HAP-1 (cell line): Measurements from ENCODE around the gene TCL1A.
"Not testable (repeated sequence)": the region's sequence is repeated elsewhere in the genome, so short reads cannot be mapped to it uniquely, and the experiment has no call there.

Experiments
- DNase-seq, 2 experiments: peaks; one replicate each; pipeline ENCODE4 v3.0.0-alpha.2; 2016 to 2020; ENCODE audit warnings: low spot score in 2 of 2
- H3K27me3 ChIP-seq: fragments of 250-450 bp; sonication (Bioruptor Pico); 2 replicates; pipeline ENCODE4 v1.5.1; 2020; ENCODE audit warnings: low read depth, mild to moderate bottlenecking, moderate library complexity
- H3K36me3 ChIP-seq: fragments of 250-450 bp; sonication (Bioruptor Pico); replicated peaks from 2 replicates; pipeline ENCODE4 v1.5.1; 2020; ENCODE audit warnings: mild to moderate bottlenecking
- H3K4me1 ChIP-seq: fragments of 250-450 bp; sonication (Bioruptor Pico); 2 replicates; pipeline ENCODE4 v1.5.1; 2020; ENCODE audit warnings: mild to moderate bottlenecking
- H3K4me3 ChIP-seq: fragments of 250-450 bp; sonication (Bioruptor Pico); 2 replicates; pipeline ENCODE4 v1.5.1; 2020; ENCODE audit warnings: mild to moderate bottlenecking, moderate library complexity
- H3K9me3 ChIP-seq: fragments of 250-450 bp; sonication (Bioruptor Pico); 2 replicates; pipeline ENCODE4 v1.5.1; 2020; ENCODE audit warnings: mild to moderate bottlenecking, moderate library complexity
- in situ Hi-C: fragments of 300-500 bp; cut with MboI; formaldehyde crosslinking; loops from 3 replicates; pipeline ENCODE4 v1.14.3; 2020; ENCODE audit warnings: low sequenced_read_pairs, inconsistent platforms, mixed read lengths

The TCL1A gene

DNA sequence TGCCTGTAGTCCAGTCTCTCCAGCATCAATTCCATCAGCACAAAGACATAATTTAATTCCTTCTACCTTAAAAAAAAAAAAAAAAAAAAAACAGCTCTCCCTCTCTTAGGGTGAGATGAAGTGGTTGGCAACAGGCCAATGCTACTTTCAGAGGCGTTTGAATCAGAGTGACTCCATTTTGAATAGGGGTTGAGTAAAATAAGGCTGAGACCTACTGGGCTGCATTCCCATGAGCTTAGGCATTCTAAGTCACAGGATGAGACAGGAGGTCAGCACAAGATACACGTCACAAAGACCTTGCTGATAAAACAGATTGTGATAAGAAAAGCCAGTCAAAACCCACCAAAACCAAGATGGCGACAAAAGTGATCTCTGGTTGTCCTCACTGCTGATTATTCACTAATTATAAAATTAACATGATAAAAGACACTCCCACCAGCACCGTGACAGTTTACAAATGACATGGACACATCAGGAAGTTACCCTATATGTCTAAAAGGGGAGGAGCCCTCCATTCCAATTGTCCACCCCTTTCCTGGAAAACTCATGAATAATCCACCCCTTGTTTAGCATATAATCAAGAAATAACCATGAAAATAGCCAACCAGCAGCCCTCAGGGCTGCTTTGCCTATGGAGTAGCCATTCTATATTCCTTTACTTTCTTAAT, 34.6 kb downstream of the TCL1A start:
- H3K4me3 ChIP-seq = no peak overlapping the region
- no peaks in the 10 kb centered on the region for H3K9me3 ChIP-seq
- H3K27me3 ChIP-seq = no peaks in the 10 kb centered on the region
- DNase-seq = no peak
- H3K36me3 ChIP-seq = no peaks in the 10 kb centered on the region
- in situ Hi-C loops = no loop called here
- H3K4me1 ChIP-seq = peaks cover 10% of the 10 kb centered on the region

DNA sequence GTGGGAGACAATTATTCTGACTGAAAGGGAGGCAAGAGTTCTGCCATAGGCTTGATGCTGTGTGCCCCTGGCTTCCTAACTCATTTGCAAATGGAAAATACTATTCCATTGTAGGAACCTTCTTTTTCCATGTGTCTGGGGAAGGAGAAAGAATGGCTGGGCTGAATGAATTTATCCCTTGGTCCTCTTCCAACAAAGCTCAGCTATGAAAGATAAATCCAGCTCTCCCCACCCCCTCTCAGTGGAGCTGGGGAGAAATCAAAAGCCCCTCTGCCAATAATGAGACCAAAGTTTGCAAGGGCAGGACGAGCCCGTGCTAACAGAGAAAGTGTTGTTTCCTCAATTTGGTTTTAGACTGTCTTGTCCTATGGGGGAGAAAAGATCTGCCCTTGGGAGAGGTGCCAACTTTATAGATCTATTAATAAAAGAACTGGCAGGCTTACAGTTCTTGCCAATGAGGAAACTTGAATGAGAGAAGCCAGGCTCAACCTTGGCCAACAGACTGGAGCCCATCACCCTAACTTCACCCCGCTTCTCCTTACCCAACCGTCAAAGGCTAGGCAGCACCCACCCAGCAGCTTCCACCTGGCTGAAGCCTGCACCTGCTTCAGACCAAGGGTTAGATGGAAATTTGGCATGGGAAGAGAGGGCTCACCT, 36.6 kb downstream of the TCL1A start:
- Histone ChIP-seq H3K9me3 (no peaks in the 10 kb centered on the region), H3K4me1 (peaks cover 7% of the 10 kb centered on the region), H3K4me3 (no peak overlapping the region), H3K27me3 (no peaks in the 10 kb centered on the region), H3K36me3 (no peaks in the 10 kb centered on the region)
- in situ Hi-C loops = no loop called here
- DNase-seq = peak; percentile 33 to 37

DNA sequence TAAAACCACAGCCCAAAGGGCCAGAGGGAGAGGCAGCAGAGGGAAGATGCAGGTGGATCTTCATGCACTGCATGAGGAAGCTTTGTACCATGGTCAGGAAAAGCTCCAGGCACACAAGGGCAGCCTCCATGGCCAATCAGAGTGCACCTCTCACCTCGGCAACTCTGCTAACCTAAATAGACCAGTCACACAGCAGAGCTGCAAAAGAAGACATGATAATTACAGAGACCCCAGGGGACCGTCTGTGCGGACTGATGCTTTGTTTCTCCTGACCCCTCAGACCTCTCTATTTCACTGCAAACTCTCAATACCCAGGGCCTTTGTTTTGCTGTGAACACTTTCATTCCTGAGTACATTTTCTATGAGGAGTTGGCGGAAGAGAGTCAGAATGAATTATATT, 38.4 kb downstream of the TCL1A start:
- Histone ChIP-seq H3K4me1 (peaks cover 7% of the 10 kb centered on the region), H3K27me3 (no peaks in the 10 kb centered on the region), H3K36me3 (no peaks in the 10 kb centered on the region), H3K4me3 (no peak overlapping the region), H3K9me3 (no peaks in the 10 kb centered on the region)
- DNase-seq = no peak
- in situ Hi-C loops = no loop called here

DNA sequence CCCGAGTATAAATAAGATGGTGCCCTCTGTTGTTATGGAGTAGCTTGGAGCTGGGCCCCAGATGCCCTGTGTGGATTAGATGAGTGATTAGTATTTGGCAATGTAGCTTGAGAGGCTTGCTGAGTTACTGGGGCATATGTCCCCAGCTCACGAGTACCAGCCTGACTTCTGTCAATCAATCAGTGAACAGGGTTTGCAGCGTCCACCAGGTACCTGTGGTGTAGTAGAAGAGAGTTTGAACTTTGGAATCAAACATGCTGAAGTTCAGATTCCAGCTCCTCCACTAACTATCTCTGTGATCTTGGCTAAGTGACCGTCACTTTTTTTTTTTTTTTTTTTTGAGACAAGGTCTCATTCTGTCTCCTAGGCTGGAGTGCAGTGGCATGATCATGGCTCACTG, 39.3 kb downstream of the TCL1A start:
- peaks cover 7% of the 10 kb centered on the region for H3K4me1 ChIP-seq
- no peak overlapping the region for H3K4me3 ChIP-seq
- in situ Hi-C loops = no loop called here
- H3K27me3 ChIP-seq = no peaks in the 10 kb centered on the region
- no peaks in the 10 kb centered on the region for H3K36me3 ChIP-seq
- no peaks in the 10 kb centered on the region for H3K9me3 ChIP-seq
- no peak for DNase-seq

DNA sequence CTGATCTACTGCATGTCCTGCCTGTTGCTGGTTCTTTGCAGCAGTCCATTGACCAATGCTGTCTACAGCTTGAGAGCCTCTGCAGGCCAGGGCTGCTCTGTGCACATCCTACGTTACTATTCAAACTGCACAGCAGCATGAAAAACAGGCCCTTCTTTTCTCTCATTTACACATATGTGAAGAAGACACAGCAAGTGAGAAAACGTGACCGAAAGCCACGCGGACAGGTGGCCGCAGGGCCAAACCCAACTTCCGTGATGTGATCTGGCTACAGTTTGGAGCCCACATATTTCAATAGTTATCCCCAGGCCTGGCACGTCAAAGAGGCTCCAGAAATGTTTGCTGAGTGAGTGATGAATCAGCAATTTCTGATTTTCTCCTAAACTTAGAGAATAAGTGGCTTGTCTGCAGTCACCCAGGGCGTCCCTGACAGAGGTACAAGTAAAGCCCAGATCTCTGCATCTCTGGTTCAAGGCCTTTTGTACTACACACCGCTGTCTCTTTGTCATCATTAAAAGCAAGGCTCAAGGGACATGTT, 45.6 kb downstream of the TCL1A start:
- H3K4me1 ChIP-seq = 0 out of 2 replicates have a peak, but pooled peaks cover 4% of the 10 kb centered on the region

DNA sequence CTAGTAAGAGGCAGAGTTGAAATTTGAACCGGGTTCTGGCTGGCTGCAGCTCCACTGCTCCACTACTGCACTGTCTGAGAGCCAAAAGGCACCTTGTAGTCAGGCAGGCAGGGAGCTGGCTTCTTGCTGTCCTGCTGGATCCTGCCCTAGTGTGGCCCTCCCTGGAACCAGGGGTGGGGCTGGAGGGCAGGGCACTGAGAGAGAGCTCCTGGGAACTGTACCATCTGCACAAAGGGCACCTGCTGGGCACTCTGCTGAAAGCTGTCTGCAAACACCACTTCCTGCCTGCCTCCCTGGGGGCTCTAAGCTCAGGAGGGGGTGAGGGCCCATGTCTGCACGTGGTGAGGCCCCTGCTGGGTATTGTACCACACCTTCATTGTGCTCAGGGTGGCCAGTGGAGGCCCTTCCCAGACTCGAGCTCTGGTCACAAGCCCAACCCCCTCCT, 46.7 kb downstream of the TCL1A start:
- no peak overlapping the region for H3K4me3 ChIP-seq
- H3K27me3 ChIP-seq = no peaks in the 10 kb centered on the region
- 0 out of 2 replicates have a peak, but pooled peaks cover 4% of the 10 kb centered on the region for H3K4me1 ChIP-seq
- H3K36me3 ChIP-seq = no peaks in the 10 kb centered on the region
- DNase-seq = no peak
- H3K9me3 ChIP-seq = no peaks in the 10 kb centered on the region
- in situ Hi-C loops = no loop called here

More for the DNA sequence above, 45.6 kb downstream of the TCL1A start:
- Histone ChIP-seq H3K4me3 (no peak overlapping the region), H3K27me3 (no peaks in the 10 kb centered on the region), H3K36me3 (no peaks in the 10 kb centered on the region), H3K9me3 (no peaks in the 10 kb centered on the region)
- DNase-seq = no peak
- in situ Hi-C loops = no loop called here

DNA sequence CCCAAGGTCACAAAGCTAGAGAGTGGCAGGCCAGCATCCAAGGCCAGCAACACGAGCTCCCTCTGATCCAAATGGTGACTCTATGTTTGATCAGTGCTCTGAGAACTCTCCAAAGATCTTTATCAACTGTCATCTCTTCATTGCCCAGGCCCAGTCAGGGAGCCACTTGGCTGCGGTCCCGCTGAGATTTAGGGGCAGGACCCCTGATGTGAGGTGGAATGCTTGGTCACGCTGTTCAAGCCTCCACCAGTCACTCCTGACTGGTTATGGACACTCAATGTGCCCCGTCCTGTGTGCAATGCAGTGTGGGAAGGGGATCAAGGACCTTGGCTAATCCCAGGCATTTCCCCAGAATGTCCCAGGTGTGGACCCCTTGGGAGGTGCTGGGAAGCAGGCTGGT, 47.5 kb downstream of the TCL1A start:
- Histone ChIP-seq H3K27me3 (no peaks in the 10 kb centered on the region), H3K4me3 (no peak overlapping the region), H3K36me3 (no peaks in the 10 kb centered on the region), H3K9me3 (no peaks in the 10 kb centered on the region), H3K4me1 (0 out of 2 replicates have a peak, but pooled peaks cover 4% of the 10 kb centered on the region)
- DNase-seq = no peak
- in situ Hi-C loops = no loop called here

DNA sequence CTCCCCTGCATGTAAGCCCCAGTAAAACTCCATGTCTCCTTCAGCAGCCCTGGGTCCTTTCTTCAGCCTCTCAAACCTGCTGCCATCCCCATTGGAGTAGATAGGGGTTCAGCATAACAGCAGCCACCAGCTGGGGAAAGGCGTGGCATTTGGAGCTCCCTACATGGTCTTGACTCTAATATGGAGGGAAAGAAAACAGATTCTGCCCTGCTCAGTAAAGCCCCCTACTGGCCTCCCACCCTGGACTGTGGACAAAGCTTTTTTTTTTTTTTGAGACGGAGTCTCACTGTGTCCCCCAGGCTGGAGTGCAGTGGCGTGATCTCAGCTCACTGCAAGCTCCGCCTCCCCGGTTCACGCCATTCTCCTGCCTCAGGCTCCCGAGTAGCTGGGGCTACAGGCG, 48.4 kb downstream of the TCL1A start:
- H3K36me3 ChIP-seq, H3K27me3 ChIP-seq, in situ Hi-C loops, H3K4me1 ChIP-seq, H3K9me3 ChIP-seq, H3K4me3 ChIP-seq: not testable (repeated sequence)
- DNase-seq = peak; percentile 48 to 69

DNA sequence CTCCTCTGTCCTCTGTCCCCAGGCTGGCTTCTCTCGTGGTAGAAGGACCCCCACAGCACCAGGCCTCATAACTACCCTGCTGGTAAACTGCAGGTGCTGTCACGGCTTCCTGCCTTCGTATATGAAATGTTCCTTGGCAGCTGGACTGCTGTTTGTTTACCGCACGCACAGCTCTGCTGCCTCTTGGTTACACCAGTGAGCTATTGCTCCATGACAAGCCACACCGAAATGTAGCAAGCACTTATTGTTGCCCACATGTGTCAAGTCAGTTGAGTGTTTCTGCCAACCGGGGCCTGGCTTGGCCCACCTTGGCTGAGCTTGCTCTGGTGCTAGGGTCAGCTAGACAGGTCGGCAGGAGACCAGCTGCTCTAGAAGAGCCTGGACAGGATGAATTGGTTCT, 49.4 kb downstream of the TCL1A start:
- in situ Hi-C loops = no loop called here
- 0 out of 2 replicates have a peak, but pooled peaks cover 4% of the 10 kb centered on the region for H3K4me1 ChIP-seq
- no peaks in the 10 kb centered on the region for H3K36me3 ChIP-seq
- no peak overlapping the region for H3K4me3 ChIP-seq
- DNase-seq = no peak
- H3K27me3 ChIP-seq = no peaks in the 10 kb centered on the region
- no peaks in the 10 kb centered on the region for H3K9me3 ChIP-seq

DNA sequence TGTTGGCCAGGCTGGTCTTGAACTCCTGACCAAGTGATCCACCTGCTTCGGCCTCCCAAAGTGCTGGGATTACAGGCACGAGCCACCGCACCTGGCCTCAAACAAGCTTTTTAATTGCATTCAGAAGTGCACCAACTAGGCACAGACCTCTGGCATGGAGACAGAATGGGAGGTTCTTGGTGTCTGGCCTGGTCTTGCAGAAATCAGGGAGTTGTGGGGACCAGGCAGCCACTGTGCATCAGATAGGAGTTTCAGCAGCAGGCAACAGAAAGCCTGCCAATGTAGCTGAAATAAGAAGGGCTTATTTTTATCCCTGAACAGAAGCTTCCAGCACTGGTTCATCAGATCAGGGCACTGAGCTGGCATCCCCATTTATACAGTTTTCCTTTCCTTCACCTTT, 49.9 kb downstream of the TCL1A start:
- Histone ChIP-seq H3K27me3 (no peaks in the 10 kb centered on the region), H3K4me3 (no peak overlapping the region), H3K36me3 (no peaks in the 10 kb centered on the region), H3K9me3 (no peaks in the 10 kb centered on the region), H3K4me1 (0 out of 2 replicates have a peak, but pooled peaks cover 4% of the 10 kb centered on the region)
- in situ Hi-C loops = no loop called here
- DNase-seq = no peak

DNA sequence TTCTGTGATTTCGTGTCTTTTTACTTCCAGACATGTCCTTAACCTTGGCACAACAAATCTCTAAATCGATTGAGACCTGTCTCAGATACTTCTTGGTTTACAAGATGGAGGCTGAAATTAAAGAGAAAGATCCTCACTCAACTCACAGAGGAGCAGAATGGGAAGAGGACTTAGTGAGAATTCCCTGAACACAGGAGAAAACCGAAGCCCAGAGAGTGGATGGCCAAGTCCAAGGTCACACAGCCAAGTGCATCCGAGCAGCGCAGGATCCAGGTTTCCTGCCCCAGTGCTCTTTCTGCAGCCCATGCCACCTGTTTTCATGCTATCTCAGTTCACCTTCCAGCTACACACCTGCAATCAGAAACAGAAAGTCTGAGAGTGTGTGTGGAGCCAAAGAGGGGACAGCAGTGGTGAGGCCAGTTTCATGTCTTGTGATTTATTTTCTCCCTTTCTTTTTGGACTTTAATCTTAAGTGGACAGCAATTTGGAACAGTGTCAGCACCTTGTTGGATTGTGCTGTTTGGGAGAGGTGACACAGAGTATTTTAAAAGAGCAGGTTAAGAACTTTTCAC, 50.6 kb downstream of the TCL1A start:
- in situ Hi-C loops = no loop called here
- DNase-seq = no peak
- Histone ChIP-seq H3K36me3 (no peaks in the 10 kb centered on the region), H3K4me1 (0 out of 2 replicates have a peak, but pooled peaks cover 4% of the 10 kb centered on the region), H3K9me3 (no peaks in the 10 kb centered on the region), H3K4me3 (no peak overlapping the region), H3K27me3 (no peaks in the 10 kb centered on the region)

DNA sequence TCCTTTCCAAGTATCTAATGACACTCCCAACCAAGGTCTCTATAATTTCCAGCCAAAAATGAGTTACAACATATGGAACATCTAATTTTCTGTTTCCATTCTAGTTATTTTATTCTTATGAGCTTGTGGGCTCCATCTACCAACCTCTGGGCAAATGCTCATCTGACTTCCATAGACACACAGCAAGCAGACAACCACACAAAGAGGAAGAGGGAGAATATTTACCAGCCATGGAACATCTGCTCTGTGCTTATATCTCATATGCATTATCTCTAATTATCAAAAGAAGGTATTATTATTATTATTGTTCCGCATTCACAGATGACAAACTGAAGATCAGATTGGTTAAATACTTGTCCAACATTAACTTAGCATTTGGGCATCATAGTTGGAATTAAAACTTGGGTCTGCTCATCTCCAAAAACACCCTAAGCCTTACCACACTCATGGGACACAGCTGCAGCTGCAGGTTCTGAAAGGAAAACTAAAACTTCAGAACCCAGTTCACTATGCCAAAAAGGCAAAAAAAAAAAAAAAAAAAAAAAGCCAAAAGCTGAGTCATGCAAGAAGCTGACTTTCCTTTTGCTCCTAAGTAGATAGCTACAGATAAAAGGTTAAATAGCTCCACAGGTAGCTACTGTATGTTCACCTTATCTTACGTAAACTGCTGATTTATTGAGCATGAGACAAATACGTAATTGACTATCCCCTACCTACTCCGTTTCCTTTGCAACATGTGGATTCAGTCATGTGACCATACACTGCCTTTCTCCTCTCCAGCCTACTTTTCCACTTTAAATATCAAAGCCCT, 51.3 kb downstream of the TCL1A start:
- in situ Hi-C loops = no loop called here
- DNase-seq = no peak
- Histone ChIP-seq H3K4me3 (no peak overlapping the region), H3K4me1 (peaks cover 7% of the 10 kb centered on the region; the same call in 1 of the 2 replicates), H3K36me3 (no peaks in the 10 kb centered on the region), H3K9me3 (no peaks in the 10 kb centered on the region), H3K27me3 (no peaks in the 10 kb centered on the region)

DNA sequence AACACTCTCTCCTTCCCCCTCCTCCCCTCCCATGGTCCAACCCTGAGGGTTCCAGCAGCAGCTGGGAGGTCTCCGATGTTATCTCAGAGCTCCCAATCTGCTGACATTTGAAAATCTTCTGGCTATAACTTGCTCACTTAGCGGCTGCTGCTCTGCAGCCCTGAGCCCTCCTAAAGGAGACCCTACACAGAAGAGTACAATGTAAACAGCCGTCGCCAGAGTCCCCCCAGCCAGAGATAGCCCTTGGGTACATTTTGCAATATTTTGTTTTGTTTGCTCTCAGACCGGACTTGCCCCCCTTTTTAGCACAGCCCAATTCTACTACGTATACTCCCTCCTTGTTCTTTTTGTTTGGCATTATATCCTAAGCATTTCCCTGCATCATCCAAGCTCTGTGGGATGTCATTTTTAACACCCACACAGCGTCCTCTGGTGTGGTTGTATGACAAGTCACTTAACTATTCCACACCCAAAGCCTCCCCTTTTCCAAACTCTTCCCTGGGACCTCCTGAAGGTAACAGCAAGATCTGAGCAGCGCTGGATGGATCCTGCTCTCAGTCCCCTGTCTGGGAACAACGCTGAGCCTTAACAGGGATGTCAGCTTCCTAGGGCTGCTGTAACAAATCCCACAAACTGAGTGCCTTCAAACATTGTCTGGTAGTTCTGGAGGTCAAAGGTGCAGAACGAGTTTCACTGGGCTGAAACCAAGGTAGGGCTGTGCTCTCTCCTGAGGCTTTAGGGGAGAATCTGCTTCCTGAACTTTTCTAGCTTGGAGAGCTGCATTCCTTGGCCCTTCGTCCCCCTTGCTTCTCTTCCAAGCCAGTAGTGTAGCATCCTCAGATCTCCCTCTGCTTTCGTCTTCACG, 53.0 kb downstream of the TCL1A start:
- in situ Hi-C loops = no loop called here

More for the DNA sequence above, 53.0 kb downstream of the TCL1A start:
- Histone ChIP-seq H3K27me3 (no peaks in the 10 kb centered on the region), H3K9me3 (no peaks in the 10 kb centered on the region), H3K4me3 (no peak overlapping the region), H3K36me3 (no peaks in the 10 kb centered on the region), H3K4me1 (peaks cover 4% of the 10 kb centered on the region; the same call in 1 of the 2 replicates)
- no peak for DNase-seq
